T-helper 2 cell treated with Interferon-gamma antibody and Interleukin-4, amounts not matched to agents 100 ng/mL and 5 ng/mL, for 36 hours (primary cell): ENCODE results near the gene DLGAP4. TPM values are rescaled to one million over a fixed set of nuclear protein-coding genes. Genes with fewer than 3 reads are reported as not detected.
"Not testable (repeated sequence)": the region's sequence is repeated elsewhere in the genome, so short reads cannot be mapped to it uniquely, and the experiment has no call there.

Experiments
- intact Hi-C: fragments of 100-400 bp; cut with micrococcal nuclease; formaldehyde crosslinking; loops from one replicate; pipeline ENCODE4 v1.15.1; 2023
- total RNA-seq: library from RNA; stranded (reverse); gene quantifications from 2 replicates; pipeline ENCODE4 v1.2.3, GENCODE V29; 2022

DLGAP4 gene
- total RNA-seq, 1 donor from 2014 or later, result 24.0 TPM

GRCh38 chr20:36490191-36490590 lies 184.1 kb downstream of the DLGAP4 start:
- intact Hi-C loops, result no loop called here

- intact Hi-C loops, result no loop called here
Measured at GRCh38 chr20:36491901-36492617, 185.9 kb downstream of the DLGAP4 start.

GRCh38 chr20:36493051-36493800 lies 187.1 kb downstream of the DLGAP4 start:
- intact Hi-C loops, result no loop called here

- intact Hi-C loops, result no loop called here
Measured at GRCh38 chr20:36493801-36494114, 187.6 kb downstream of the DLGAP4 start.

- intact Hi-C loops, result no loop called here
Measured at GRCh38 chr20:36496707-36497669, 190.8 kb downstream of the DLGAP4 start.

- intact Hi-C loops, result no loop called here
Measured at GRCh38 chr20:36497856-36498255, 191.7 kb downstream of the DLGAP4 start.

- intact Hi-C loops, result no loop called here
Measured at GRCh38 chr20:36498386-36499179, 192.4 kb downstream of the DLGAP4 start.

GRCh38 chr20:36499211-36499610 lies 193.1 kb downstream of the DLGAP4 start:
- intact Hi-C loops, result no loop called here

- intact Hi-C loops, result no loop called here
Measured at GRCh38 chr20:36499723-36500501, 193.8 kb downstream of the DLGAP4 start.

GRCh38 chr20:36501367-36502006 lies 195.3 kb downstream of the DLGAP4 start:
- intact Hi-C loops, result no loop called here

- intact Hi-C loops, result no loop called here
Measured at GRCh38 chr20:36504295-36504694, 198.2 kb downstream of the DLGAP4 start.

- intact Hi-C loops, result no loop called here
Measured at GRCh38 chr20:36506253-36506652, 200.1 kb downstream of the DLGAP4 start.

- intact Hi-C loops, result no loop called here
Measured at GRCh38 chr20:36507746-36508145, 201.6 kb downstream of the DLGAP4 start.

GRCh38 chr20:36519012-36519719 lies 213.0 kb downstream of the DLGAP4 start:
- intact Hi-C loops, result no loop called here

- intact Hi-C loops, result no loop called here
Measured at GRCh38 chr20:36519944-36520343, 213.8 kb downstream of the DLGAP4 start.

- intact Hi-C loops, result no loop called here
Measured at GRCh38 chr20:36521526-36521925, 215.4 kb downstream of the DLGAP4 start.

GRCh38 chr20:36522412-36522811 lies 216.3 kb downstream of the DLGAP4 start:
- intact Hi-C loops, result not testable (repeated sequence)

GRCh38 chr20:36523341-36523740 lies 217.2 kb downstream of the DLGAP4 start:
- intact Hi-C loops, result no loop called here
